Activated gamma-delta T cell (primary cell): ENCODE results near the gene LRP2.

Experiments used
- DNase-seq: peaks from one replicate; lab custom pipeline; 2025; lab: John Stamatoyannopoulos, UW

LRP2 gene

DNA sequence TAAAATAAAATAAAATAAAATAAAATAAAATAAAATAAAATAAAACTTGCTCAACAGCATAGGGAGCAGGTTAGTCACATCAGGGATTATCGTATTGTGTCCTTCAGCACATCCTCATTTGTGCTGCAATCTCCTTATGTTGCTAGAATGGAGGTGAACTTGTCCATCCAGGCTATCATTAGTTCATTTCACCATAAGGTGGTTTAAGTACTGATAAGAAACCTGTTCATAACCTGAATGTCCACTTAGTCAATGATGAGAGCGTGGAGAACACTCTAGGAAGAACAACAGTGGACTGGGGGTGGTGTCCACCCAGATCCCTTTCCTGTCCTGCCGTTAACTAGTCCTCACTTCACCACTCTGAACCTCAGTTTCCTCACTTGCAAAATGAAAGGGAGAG lies 271.1 kb downstream of the LRP2 start:
- no peak for DNase-seq

DNA sequence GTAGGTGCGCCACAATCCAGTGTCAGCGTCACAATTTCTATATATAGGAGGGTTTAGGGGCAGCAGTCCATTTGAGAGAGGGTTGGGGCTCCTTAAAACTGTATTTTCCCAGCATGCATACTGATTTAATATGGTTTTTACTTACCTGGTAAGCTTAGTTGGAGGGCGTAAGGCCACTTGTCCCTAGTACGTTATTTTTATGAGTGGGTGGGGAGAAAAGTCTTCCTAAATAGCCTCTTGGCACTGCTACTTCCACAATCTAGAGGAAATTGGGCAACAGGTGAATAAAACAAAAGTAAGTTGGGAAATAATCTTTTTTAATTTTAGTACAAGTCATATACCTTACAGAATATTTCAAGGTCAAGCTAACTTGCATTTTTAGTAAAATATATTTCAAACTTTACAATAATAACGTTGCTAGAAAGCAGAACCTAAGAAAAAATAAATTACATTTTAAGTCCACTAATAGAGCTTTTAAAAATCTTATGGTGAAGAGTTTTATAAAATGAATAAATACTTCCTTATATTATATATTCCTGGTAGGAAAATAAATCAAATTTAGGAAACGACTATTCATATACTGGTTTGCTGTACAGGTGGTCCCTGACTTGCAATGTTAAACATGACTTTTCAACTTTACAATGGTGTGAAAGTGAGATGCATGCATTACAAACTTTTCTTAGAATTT lies 272.1 kb downstream of the LRP2 start:
- DNase-seq, result no peak

DNA sequence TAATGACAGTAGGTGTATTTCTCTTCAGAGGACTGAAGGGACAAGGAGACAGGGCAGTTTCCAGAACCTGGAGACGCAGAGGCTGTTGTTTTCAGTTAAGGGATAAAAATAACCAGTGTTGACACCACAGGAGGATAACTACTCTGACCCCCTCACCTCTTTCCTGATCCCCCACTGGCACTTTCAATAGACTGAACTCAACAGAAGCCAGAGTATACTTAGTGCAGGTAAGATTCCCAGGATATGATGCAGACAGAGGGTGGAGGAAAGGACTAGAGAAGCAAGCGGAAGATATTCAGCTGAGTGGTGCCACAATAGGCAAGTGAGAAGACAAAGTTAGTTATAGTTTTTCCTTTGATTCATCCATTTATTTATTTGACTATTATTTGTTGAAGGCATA lies 273.2 kb downstream of the LRP2 start:
- DNase-seq, result no peak

DNA sequence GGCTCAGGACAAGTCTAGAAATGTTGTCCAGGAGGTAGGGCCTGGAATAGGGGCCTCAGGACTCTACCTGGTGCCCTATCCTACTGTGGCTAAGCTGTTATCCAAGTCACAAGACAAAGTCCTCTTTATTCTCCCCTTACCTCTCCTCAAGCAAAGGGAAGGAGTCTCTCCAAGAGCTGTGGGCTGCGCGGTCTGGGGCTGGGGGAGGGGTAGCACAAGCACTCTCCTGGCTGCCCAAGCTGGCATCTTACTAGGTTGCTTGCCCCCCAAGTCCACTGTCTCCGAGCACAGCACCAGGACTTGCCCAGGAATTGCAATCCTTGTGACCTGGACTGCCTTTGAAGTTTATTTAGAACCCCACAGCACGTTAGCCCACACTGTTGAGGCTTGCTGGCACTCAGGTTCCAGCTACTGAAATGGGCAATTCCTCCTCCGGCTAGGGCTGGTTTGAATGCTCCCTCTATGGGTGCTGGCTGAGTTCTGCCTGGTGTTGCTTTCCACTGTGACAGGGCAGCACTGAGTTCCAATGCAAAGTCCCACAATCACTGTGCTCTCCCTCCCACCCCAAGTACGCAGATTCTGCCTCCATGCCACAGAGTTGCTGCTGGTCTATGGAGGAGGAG lies 274.5 kb downstream of the LRP2 start:
- no peak for DNase-seq

DNA sequence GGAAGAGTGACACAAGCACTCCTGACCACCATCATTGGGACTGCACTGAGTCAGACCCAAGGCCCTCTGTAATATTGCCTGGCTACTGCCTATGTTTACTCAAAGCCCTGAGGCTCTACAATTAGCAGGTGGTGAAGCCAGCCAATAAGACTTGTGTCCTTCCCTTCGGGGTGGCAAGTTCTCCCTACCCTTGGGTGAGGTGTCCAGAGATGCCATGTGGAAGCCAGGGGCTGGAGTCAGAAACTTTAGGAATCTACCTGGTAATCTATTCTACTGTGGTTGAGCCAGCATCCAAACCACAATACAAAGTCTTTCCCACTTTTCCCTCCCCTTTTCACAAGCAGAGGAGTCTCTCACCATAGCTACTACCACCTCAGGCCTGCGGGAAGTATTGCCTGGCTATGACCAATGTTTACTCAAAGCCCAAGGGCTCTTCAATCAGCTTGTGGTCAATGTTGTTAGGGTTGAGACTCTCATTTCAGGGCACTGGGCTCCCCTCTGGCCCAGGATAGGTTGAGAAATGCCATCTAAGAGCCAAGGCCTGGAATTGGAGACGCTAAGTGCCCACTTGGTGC lies 275.4 kb downstream of the LRP2 start:
- no peak for DNase-seq

DNA sequence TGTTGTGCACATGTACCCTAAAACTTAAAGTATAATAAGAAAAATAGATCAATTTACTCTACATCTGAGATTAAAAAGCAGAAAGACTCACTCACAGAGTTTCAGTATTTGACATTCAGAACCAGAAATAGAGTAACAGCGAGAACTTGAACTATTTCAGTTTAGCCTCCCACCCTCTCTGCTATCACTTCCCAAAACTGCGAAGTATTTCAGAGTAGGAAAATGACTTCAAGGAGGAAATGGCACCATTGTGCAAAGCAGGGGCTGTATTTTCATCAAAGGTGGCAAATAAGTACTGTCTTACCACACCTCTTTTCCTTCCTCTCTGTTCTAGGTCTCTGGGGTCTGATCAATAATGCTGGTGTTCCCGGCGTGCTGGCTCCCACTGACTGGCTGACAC lies 279.3 kb downstream of the LRP2 start:
- DNase-seq, result no peak

DNA sequence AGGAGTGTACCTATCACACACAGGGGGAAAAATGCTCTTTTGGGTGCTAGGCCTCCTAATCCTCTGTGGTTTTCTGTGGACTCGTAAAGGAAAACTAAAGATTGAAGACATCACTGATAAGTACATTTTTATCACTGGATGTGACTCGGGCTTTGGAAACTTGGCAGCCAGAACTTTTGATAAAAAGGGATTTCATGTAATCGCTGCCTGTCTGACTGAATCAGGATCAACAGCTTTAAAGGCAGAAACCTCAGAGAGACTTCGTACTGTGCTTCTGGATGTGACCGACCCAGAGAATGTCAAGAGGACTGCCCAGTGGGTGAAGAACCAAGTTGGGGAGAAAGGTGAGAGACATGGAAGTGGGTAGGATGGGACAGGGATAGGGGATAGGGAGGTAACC lies 280.8 kb downstream of the LRP2 start:
- no peak for DNase-seq

DNA sequence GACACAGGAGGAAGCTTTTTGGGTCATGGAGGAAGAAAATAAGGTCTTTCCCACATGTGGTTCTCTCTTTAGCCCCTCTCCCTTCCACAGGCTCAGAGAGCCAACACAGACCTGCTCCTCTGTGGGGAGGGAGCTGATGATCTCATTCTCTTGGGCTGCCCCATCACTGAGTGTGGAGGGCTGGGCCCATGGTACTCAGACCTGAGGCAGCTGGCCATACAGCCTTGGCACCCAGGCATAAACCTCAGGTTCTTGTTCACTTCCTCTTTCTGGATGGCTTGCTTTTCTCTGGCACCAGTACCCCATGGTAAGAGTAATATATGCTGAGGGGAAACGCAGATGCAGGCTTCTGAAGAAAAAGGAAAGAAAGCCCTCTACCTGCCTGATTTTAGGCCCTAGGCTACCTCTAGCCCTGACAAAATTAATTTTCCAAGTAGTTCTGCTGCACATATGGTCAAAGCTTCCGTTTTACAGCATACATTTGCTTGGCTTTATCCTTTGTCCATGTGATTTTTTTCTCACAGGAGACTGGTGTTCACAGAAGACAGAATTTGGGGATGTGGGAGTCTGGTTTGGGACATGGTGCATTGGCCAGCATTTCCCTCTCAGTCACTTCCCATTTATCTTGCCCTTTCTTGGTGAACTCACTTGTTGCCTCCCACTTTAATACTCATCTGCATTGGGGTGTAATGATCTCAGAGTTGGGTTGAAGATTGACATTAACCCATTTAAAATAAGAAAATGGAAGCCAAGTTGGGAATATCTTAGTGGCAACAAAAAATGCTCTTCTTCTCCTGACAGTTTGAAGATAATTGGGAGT lies 281.9 kb downstream of the LRP2 start:
- DNase-seq, result no peak

DNA sequence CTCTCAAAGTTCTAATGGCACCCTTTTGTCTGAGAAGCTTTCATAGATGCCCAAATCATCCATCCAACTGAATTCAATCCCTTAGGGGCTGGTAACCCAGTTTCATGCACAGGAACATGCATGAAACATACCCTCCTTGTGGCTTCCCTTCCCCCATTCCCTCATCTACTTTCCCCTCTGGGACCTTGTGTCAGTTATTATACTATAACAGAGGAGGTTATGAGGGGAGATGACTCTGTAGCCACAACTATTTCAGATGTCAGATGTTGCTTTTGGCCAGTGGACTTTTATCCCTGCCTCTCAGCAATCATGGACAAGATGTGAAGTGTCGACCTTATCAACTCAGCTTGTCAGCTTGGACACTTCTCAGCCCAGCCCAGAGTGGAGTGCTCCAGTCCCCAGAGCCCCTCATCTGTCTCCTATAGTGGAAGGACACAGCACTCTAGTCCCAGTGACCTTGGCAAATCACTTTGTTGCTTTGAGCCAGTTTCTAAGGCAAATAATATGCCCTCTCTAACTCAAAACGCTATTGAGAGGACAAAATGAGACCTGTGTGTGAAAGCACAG lies 284.6 kb downstream of the LRP2 start:
- DNase-seq, result no peak
